GM18519 (cell line): ENCODE data around the gene ACP5.

Experiments
- ATAC-seq: cut with Tn5 transposase; IDR thresholded peaks from one replicate; pipeline ENCODE4 v1.9.1; 2021; ENCODE audit warnings: mild to moderate bottlenecking, moderate library complexity; ENCODE audit not compliant: unreplicated experiment, low FRiP score

ACP5 gene

GRCh38 chr19:11550265-11550664 is 27.2 kb downstream of the ACP5 start:
- ATAC-seq = no peak

GRCh38 chr19:11549386-11549953 is 28.0 kb downstream of the ACP5 start:
- no peak for ATAC-seq

- ATAC-seq = no peak
Observed at GRCh38 chr19:11547929-11548700, 29.3 kb downstream of the ACP5 start.

GRCh38 chr19:11541238-11541637 is 36.2 kb downstream of the ACP5 start:
- no peak for ATAC-seq

- ATAC-seq = no peak
Observed at GRCh38 chr19:11540645-11541044, 36.8 kb downstream of the ACP5 start.

- no peak for ATAC-seq
Observed at GRCh38 chr19:11539495-11540365, 37.7 kb downstream of the ACP5 start.

- ATAC-seq = no peak
Observed at GRCh38 chr19:11538232-11539036, 39.0 kb downstream of the ACP5 start, which contains the start of gene CNN1. Gene CNN1, plus strand, starts transcription at chr19:11538851. Its CDS starts 77 bp downstream, at chr19:11538928.

GRCh38 chr19:11535792-11536595 is 41.5 kb downstream of the ACP5 start:
- ATAC-seq = no peak

- ATAC-seq = no peak
Observed at GRCh38 chr19:11534948-11535347, 42.5 kb downstream of the ACP5 start.

GRCh38 chr19:11534538-11534937 is 42.9 kb downstream of the ACP5 start:
- no peak for ATAC-seq

GRCh38 chr19:11530432-11530831 is 47.0 kb downstream of the ACP5 start:
- no peak for ATAC-seq

- ATAC-seq = peak; percentile 73
Observed at GRCh38 chr19:11528551-11529341, 48.7 kb downstream of the ACP5 start, which contains the start of gene ECSIT. Gene ECSIT, minus strand, starts transcription at chr19:11529134. Its CDS starts 9,964 bp downstream, at chr19:11519170.
